Ecto neural progenitor cell (in vitro differentiated cells): ENCODE results near the gene PLPP7.
A peak's percentile ranks its signal among the peaks of the same experiment; 100 is the strongest.
"Not testable (repeated sequence)": the region's sequence is repeated elsewhere in the genome, so short reads cannot be mapped to it uniquely, and the experiment has no call there.

Source experiments
- DNase-seq: peaks from one replicate; pipeline ENCODE4 v3.0.0-alpha.2; 2018; ENCODE audit warnings: low spot score

The PLPP7 gene

GRCh38 chr9:131289301-131290035 is at the start of gene PLPP7:
Gene PLPP7, plus strand, starts transcription at chr9:131289723. Its CDS starts 275 bp downstream, at chr9:131289998.
- DNase-seq = peak; percentile 74

DNA sequence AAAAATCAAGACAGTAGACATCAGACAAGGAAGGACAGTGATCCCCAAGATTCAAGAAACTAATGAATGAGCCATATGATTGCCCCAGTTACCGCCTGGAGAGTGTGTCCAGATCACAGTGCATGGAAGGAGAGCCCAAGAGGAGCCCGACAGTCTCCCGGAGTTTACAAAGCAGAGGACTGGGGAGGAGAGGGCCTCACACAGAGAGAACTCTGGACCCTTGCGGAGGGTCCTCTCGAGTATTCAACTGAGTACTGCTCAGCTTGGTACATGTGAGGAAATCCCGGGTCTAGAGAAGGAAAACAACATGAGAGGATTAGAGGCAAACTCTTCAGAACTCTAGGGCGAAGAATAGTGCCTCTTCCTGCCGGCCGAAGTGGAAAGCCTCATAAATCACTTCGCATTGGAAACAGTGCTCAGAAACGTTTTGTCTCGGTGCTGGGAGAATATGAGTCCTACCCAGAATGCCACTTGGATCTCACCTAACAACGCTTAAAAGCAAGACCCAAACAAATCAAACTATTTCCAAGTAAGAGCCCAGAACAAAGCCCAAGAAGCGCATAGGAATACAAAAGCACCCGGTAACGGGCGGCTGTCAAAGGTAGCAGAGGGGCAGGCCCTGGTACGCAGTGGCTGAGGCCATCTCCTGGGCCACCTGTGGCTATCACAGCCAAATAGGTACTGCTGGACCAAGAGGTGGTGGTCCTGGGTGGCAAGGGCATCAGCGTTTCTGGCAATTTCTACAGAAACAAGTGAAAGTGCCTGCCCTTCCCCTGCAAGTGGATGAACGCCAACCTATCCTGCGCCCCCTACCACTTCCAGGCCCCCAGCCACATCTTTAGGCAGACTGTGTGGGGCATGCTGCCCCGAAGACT is 49.2 kb upstream of the PLPP7 start:
- no peak for DNase-seq

DNA sequence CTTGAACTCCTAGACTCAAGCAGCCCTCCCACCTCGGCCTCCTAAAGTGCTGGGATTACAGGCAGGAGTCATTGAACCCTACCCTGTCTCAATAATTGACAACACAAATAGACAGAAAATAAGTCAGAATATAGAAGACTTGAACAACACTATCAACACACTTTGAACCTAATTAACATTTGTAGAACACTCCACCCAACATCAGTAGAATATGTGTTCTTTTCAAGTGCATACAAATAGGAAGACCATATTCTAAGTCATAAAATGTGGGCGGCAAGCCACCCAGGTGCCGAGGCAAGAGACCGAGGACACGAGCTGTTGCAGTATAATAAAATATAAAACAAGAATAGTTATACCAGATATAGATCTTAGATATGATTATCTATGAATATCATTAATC is 45.2 kb upstream of the PLPP7 start:
- DNase-seq = not testable (repeated sequence)

GRCh38 chr9:131246618-131247017 is 42.9 kb upstream of the PLPP7 start:
- DNase-seq = no peak

DNA sequence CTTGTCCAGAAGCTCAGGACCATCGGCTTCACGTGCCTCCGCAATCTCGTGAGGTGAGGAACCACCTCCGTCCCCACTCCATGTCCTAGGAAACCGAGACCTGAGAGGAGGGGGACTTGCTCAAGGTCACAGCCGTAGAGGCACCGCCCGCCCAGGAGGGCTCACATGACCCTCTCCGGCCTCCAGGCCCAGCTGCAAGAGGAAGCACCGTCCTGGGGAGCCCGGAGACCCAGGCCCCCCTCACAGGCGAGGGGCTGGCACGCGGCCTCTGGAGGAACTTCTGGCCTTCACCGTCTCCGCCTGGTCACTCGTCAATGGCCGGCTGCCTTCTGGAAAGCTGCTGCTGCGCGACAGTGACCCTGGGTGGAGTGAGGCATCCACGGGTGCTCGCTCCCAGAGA is 37.4 kb upstream of the PLPP7 start:
- no peak for DNase-seq

DNA sequence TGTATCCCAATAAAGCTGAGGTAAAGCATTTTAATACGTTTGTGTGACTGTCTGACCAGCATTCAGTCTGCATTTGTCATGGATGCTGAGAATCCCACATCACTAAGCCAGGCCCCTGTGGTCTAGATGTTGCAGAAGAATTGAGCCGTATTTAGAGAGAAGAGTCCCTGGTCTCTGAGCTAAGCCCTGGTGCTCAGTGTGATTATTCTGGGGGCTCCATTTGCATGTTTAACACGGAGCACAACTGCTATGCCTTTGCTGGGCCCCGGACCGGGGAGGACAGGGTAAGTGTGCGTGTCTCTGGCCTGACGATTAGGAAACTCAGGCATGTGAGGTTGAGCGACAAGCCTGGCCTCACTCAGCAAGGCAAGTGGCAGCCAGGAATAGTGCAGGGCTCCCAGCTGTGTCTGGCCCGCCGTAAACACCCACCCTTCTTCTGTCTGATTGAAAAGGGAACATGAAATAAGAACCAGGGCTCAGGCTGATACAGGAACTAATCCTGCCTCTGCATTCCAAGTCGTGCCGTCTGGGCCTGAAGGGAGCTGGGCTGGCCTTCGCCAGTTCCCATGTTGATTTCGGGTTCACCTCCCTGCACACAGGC is 35.5 kb upstream of the PLPP7 start:
- peak; percentile 56 for DNase-seq

- DNase-seq = no peak
These were observed 34.9 kb upstream of the PLPP7 start for GRCh38 chr9:131254626-131255025.

DNA sequence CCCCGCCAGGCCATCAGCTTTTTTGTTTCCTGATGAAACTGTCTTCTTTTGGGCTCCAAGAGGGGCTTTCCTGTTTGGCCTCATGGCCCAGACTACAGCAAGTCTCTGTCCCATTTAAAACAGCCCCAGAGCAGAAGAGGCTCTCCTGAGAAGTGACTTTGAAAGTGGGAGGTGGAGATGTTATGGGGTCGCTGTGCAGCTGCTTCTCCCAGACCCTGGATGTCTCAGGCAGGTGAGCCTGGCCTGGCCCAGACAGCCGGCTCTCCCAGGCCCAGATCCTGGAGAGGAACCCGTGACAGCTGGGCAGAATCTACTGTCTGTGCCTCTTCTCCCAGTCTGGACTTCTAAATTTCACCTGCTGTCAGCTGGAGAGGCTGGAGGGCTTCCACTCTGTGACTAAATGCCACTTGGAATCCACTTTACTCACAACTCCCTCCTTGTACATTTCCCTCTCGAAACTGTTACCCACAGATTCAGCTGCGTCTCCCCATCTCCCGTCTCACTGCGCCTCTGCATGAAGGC is 33.8 kb upstream of the PLPP7 start:
- DNase-seq = no peak

GRCh38 chr9:131257266-131258025 is 32.1 kb upstream of the PLPP7 start:
- DNase-seq = no peak

GRCh38 chr9:131258186-131258585 is 31.3 kb upstream of the PLPP7 start:
- DNase-seq = no peak

GRCh38 chr9:131258698-131259431 is 30.7 kb upstream of the PLPP7 start:
- no peak for DNase-seq

- no peak for DNase-seq
These were observed 30.1 kb upstream of the PLPP7 start for GRCh38 chr9:131259432-131259898.

GRCh38 chr9:131259916-131260597 is 29.5 kb upstream of the PLPP7 start:
- no peak for DNase-seq

- no peak for DNase-seq
These were observed 28.6 kb upstream of the PLPP7 start for GRCh38 chr9:131260751-131261452.

DNA sequence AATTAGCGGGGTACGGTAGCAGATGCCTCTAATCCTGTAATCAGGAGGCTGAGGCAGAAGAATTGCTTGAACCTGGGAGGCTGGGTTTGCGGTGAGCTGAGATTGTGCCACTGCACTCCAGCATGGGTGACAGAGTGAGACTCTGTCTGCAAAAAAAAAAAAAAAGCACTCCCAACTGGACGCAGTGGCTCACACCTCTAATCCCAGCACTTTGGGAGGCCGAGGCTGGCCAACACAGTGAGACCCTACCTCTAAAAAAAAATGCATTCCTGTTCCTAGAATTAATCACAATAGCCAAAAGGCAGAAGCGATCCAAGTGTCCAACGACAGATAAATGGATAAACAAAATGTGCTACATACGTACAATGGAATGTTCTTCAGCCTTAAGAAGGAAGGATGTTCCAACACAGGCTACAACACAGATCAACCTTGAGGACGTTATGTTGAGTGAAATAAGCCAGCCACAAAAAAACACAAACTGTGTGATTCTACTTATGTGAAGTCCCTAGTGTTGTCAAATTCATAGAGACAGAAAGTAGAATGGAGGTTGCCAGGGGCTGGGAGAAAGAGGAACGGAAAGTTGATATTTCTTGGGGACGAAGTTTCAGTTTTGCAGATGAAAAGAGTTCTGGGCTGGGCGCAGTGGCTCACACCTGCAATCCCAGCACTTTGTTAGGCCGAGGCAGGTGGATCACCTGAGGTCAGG is 27.0 kb upstream of the PLPP7 start:
- DNase-seq = no peak

- not testable (repeated sequence) for DNase-seq
These were observed 26.5 kb upstream of the PLPP7 start for GRCh38 chr9:131263033-131263343.

DNA sequence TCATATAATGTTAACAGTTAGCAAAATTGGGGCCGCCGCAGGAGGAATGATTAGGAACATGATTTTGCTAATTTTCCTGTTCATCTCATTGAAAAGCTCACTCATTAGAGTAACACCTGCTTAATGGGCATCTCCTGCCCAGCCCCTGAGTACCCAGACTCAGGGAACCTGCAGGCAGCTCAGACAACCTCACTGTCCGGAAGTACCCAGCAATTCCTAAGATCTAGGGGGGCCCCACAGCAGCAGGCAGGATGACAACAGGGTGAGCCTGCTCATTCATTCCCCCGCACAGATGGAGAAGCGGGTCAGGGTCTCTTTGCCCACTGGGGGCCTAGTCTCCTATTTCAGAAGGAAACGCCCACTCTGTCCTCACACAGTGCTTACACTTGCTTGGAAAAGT is 25.8 kb upstream of the PLPP7 start:
- no peak for DNase-seq

- DNase-seq = no peak
These were observed 25.3 kb upstream of the PLPP7 start for GRCh38 chr9:131264231-131264630.
